ENCODE results near the gene ARL5C. TPM values are rescaled to one million over a fixed set of nuclear protein-coding genes. Genes with fewer than 3 reads are reported as not detected.

The ARL5C gene
- total RNA-seq, 1 experiment from 2014 or later: not detected

- H3K9me3 ChIP-seq (ENCODE audit: insufficient read depth, low read depth): no peaks in the 10 kb centered on the region
- TF ChIP-seq CTCF (conservative IDR thresholded peaks at IDR 0.05) (no peak), EZH2 (IDR thresholded peaks at IDR 0.05; ENCODE audit: low read depth) (no peak)
- H4K20me1 ChIP-seq (ENCODE audit: insufficient read depth): no peaks in the 10 kb centered on the region
- BruUV-seq (replicated peaks): no TSS peak
- no peak overlapping the region for H3K4me3 ChIP-seq
- H2AFZ ChIP-seq: no peak overlapping the region
- H3K36me3 ChIP-seq (ENCODE audit: low read depth): no peaks in the 10 kb centered on the region
- H3K9me2 ChIP-seq (ENCODE audit: insufficient read depth): no peaks in the 10 kb centered on the region
- CTCF ChIA-PET: no interaction called here
- no peak overlapping the region for H3K4me2 ChIP-seq
- H3K4me1 ChIP-seq (replicated peaks; ENCODE audit: insufficient read depth): no peaks in the 10 kb centered on the region
- DNase-seq: no peak
- intact Hi-C loops (cut with micrococcal nuclease; ENCODE audit: unreplicated experiment): no loop called here
- no peak overlapping the region for H3K27ac ChIP-seq
- H3K27me3 ChIP-seq (ENCODE audit: insufficient read depth, low read depth): no peaks in the 10 kb centered on the region
- peaks cover 13% of the 10 kb centered on the region; the same call in 1 of the 2 replicates for H3F3A ChIP-seq (ENCODE audit: insufficient read depth, low read depth)
- no peaks in the 10 kb centered on the region for H3K79me2 ChIP-seq (ENCODE audit: low read depth)
- POLR2A ChIA-PET (ENCODE audit: unreplicated experiment): no interaction called here
Observed at GRCh38 chr17:39212195-39212810, 46.3 kb upstream of the ARL5C start.

- ChIA-PET CTCF (no interaction called here), POLR2A (ENCODE audit: unreplicated experiment) (no interaction called here)
- no peak overlapping the region for H2AFZ ChIP-seq
Observed at GRCh38 chr17:39210093-39210434, 44.1 kb upstream of the ARL5C start.

GRCh38 chr17:39209317-39210092 is 43.5 kb upstream of the ARL5C start:
- intact Hi-C loops (cut with micrococcal nuclease; ENCODE audit: unreplicated experiment): loop anchor here (5.0 kb wide), 1 partner anchor 413 kb away; no protein-coding TSS in a partner anchor
- H3K9me3 ChIP-seq (ENCODE audit: insufficient read depth, low read depth): no peaks in the 10 kb centered on the region
- H3K79me2 ChIP-seq (ENCODE audit: low read depth): no peaks in the 10 kb centered on the region
- H3K4me2 ChIP-seq: no peak overlapping the region
- H3K4me3 ChIP-seq: no peak overlapping the region
- no peak overlapping the region for H2AFZ ChIP-seq
- no peaks in the 10 kb centered on the region for H3K4me1 ChIP-seq (replicated peaks; ENCODE audit: insufficient read depth)
- no peaks in the 10 kb centered on the region; the same call in 1 of the 2 replicates for H3K36me3 ChIP-seq (ENCODE audit: low read depth)
- no peaks in the 10 kb centered on the region for H3K27me3 ChIP-seq (ENCODE audit: insufficient read depth, low read depth)
- CTCF ChIA-PET: interaction anchor here (0.6 kb wide), 1 partner anchor 35 kb away, joined by 4 read pairs; no protein-coding TSS in a partner anchor
- H3K27ac ChIP-seq: no peak overlapping the region
- no TSS peak for BruUV-seq (replicated peaks)
- DNase-seq: no peak
- no peaks in the 10 kb centered on the region for H3K9me2 ChIP-seq (ENCODE audit: insufficient read depth)
- H3F3A ChIP-seq (ENCODE audit: insufficient read depth, low read depth): peaks cover 35% of the 10 kb centered on the region
- peaks cover 8% of the 10 kb centered on the region for H4K20me1 ChIP-seq (ENCODE audit: insufficient read depth)
- POLR2A ChIA-PET (ENCODE audit: unreplicated experiment): no interaction called here
- TF ChIP-seq CTCF (conservative IDR thresholded peaks at IDR 0.05) (no peak), EZH2 (IDR thresholded peaks at IDR 0.05; ENCODE audit: low read depth) (no peak)

More at GRCh38 chr17:39210093-39210434, 44.1 kb upstream of the ARL5C start:
- H3K27ac ChIP-seq: no peak overlapping the region
- H3K79me2 ChIP-seq (ENCODE audit: low read depth): no peaks in the 10 kb centered on the region
- no peak overlapping the region for H3K4me3 ChIP-seq
- H3K9me2 ChIP-seq (ENCODE audit: insufficient read depth): no peaks in the 10 kb centered on the region
- DNase-seq: no peak
- peaks cover 3% of the 10 kb centered on the region for H4K20me1 ChIP-seq (ENCODE audit: insufficient read depth)
- no TSS peak for BruUV-seq (replicated peaks)
- intact Hi-C loops (cut with micrococcal nuclease; ENCODE audit: unreplicated experiment): no loop called here
- H3K4me1 ChIP-seq (replicated peaks; ENCODE audit: insufficient read depth): no peaks in the 10 kb centered on the region
- H3K9me3 ChIP-seq (ENCODE audit: insufficient read depth, low read depth): no peaks in the 10 kb centered on the region
- H3K4me2 ChIP-seq: no peak overlapping the region
- H3F3A ChIP-seq (ENCODE audit: insufficient read depth, low read depth): peaks cover 30% of the 10 kb centered on the region
- TF ChIP-seq CTCF (conservative IDR thresholded peaks at IDR 0.05) (no peak), EZH2 (IDR thresholded peaks at IDR 0.05; ENCODE audit: low read depth) (no peak)
- H3K36me3 ChIP-seq (ENCODE audit: low read depth): no peaks in the 10 kb centered on the region
- H3K27me3 ChIP-seq (ENCODE audit: insufficient read depth, low read depth): no peaks in the 10 kb centered on the region

Measured in PC-9 (cell line).